Measurements from ENCODE around the gene PSORS1C1.
"Not testable (repeated sequence)": the region's sequence is repeated elsewhere in the genome, so short reads cannot be mapped to it uniquely, and the experiment has no call there.

PSORS1C1 gene

DNA sequence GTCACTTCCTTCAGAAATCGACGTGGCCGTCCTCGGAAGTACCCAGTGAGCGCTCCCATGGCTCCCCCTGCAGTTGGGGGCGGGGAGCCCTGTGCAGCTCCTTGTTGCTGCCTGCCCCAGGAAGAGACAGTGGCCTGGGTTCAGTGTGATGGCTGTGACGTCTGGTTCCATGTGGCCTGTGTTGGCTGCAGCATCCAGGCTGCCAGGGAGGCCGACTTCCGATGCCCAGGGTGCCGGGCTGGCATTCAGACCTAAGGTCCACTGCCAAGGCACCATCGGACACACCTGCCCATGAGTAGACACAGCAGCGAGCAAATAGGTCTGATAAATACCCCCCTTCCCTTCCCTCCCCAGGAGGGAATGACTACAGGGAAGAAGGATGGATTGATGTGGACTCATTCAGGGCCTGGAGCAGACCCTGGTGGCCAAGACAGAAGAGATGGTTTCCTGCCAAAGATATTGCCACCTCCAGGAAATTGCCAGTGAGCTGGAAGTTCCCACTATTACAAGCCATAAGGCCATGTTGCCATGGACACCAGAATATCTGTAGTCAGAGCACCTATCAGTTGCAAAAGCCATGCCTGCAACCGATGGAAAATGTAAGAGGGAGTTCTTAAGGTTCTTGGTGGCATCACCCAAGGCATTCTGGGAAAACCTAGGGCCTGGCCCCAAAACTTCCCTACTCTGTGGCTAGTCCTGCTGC is 48.0 kb downstream of the PSORS1C1 start:
- DNase-seq (ENCODE audit: low read depth, low spot score) = no peak
- ChIA-PET CTCF (interaction anchor here (1.4 kb wide), 1 partner anchor 21 kb away, joined by 3 read pairs; no protein-coding TSS in a partner anchor), POLR2A (no interaction called here)
- no peak overlapping the region for H3K4me3 ChIP-seq (ENCODE audit: low read depth, low read length)
- TF ChIP-seq, protein P1, sequence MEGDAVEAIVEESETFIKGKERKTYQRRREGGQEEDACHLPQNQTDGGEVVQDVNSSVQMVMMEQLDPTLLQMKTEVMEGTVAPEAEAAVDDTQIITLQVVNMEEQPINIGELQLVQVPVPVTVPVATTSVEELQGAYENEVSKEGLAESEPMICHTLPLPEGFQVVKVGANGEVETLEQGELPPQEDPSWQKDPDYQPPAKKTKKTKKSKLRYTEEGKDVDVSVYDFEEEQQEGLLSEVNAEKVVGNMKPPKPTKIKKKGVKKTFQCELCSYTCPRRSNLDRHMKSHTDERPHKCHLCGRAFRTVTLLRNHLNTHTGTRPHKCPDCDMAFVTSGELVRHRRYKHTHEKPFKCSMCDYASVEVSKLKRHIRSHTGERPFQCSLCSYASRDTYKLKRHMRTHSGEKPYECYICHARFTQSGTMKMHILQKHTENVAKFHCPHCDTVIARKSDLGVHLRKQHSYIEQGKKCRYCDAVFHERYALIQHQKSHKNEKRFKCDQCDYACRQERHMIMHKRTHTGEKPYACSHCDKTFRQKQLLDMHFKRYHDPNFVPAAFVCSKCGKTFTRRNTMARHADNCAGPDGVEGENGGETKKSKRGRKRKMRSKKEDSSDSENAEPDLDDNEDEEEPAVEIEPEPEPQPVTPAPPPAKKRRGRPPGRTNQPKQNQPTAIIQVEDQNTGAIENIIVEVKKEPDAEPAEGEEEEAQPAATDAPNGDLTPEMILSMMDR (IDR thresholded peaks at IDR 0.05; ENCODE audit: insufficient read depth, low read length, missing control alignments) = no peak

DNA sequence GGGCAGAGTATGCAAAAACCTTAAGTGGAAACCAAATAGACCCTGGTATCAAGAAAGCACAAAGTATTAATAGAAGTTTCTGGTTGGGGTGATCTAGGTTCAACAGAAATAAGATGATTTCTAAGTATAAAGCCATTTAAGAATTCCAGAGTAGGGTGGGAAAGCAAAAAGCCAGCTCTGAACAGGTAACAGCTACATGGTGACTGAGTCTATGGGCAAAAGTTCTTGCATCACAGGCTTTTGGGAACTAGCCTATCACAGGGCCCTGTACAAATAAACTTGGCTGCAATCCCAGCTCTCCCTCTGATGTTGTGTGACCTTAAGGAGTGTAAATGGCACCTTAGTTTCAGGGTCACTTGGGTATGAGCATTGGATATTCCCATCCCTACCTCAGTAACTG is 49.3 kb downstream of the PSORS1C1 start:
- H3K4me3 ChIP-seq (ENCODE audit: low read depth, low read length) = no peak overlapping the region
- TF ChIP-seq, protein P1 (IDR thresholded peaks at IDR 0.05; ENCODE audit: insufficient read depth, low read length, missing control alignments) = no peak
- no peak for DNase-seq (ENCODE audit: low read depth, low spot score)
- ChIA-PET POLR2A (no interaction called here), CTCF (interaction anchor here (1.4 to 1.5 kb wide), 2 partner anchors 22 to 24 kb away, joined by 3 to 5 read pairs; partner anchors contain the start of gene PSORS1C2)

DNA sequence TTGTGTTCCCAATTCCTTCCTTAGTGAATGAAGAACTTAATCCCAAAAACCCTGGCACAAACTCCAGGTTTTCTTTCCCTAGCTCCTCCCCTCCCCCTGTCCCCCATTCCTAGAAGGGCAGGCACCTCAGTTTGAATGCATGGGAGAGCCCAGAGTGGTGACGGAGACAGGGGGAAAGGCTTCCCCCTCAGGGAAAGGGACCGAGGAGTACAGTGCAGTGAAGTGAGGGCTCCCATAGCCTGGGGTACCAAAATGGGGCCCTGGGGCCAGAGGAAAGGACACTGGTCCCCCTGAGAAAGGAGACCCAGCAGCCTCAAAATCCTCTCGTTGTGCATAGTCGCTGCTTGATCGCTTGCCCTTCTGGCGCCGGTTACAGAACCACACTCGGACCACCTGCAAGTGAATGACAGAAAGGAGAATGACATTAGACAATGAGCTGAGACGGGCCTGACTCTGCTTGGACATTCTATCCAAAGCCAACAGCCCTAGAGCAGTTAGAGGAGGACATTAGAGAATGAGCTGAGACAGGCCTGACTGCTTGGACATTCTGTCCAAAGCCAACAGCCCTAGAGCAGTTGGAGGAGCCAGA is 50.0 kb downstream of the PSORS1C1 start:
- CTCF ChIA-PET = interaction anchor here (0.9 to 2.4 kb wide), 3 partner anchors 11 to 203 kb away, joined by 4 to 8 read pairs (median 5); partner anchors contain the start of gene PSORS1C2
- H3K4me3 ChIP-seq (ENCODE audit: low read depth, low read length); POLR2A ChIA-PET; DNase-seq (ENCODE audit: low read depth, low spot score): not testable (repeated sequence)

DNA sequence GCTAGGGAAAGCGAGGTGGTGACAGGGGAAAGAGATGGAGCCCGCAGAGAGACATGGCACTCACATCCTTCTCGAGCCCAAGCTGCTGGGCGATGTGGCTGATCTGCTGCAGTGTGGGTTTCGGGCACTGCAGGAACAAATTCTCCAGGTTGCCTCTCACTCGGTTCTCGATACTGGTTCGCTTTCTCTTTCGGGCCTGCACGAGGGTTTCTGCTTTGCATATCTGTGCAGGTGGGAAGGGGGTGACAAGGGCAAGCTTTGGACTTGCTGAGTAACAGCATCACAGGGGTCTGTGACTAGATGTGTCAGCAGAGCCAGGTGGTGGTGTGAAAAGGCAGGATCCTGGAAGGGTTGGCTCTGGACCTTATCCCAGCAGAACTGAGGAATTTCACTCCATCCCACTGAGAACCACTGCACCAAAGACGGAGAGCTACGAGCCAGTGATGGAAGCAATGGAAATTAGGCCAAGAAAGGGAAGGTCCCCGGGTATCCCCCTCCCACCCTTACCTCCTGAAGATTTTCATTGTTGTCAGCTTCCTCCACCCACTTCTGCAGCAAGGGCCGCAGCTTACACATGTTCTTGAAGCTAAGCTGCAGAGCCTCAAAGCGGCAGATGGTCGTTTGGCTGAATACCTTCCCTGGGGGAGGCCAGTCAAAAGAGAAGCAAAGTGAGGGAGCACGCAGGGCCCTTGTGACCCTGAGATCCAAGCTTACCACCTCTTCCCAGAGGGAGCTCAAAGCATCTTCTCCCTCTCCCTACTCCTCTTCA is 50.6 kb downstream of the PSORS1C1 start:
- H3K4me3 ChIP-seq (ENCODE audit: low read depth, low read length) = not testable (repeated sequence)

DNA sequence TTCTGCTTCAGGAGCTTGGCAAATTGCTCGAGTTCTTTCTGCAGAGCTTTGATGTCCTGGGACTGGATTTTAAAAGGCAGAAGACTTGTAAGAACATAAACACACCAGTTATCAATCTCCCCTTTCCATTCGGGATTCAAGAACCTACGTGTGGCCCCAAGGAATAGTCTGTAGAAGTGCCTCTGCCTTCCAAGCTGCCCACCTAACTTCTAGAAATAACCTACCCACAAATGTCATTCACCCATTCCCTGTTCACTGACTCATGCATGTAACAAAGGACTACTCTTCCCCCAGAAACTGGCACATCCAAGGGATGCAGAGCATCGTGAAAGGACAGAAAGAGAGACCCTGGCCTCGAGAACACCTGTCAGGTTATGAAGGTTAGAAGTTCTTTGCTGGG is 51.4 kb downstream of the PSORS1C1 start:
- TF ChIP-seq, protein P1 (IDR thresholded peaks at IDR 0.05; ENCODE audit: insufficient read depth, low read length, missing control alignments) = no peak
- DNase-seq (ENCODE audit: low read depth, low spot score) = no peak
- no peak overlapping the region for H3K4me3 ChIP-seq (ENCODE audit: low read depth, low read length)
- CTCF ChIA-PET = interaction anchor here (2.4 kb wide), 1 partner anchor 10 kb away, joined by 8 read pairs; no protein-coding TSS in a partner anchor
- POLR2A ChIA-PET = no interaction called here

More for the DNA sequence above, 50.6 kb downstream of the PSORS1C1 start:
- DNase-seq (ENCODE audit: low read depth, low spot score); POLR2A ChIA-PET: not testable (repeated sequence)
- CTCF ChIA-PET = interaction anchor here (0.9 to 2.4 kb wide), 3 partner anchors 11 to 202 kb away, joined by 4 to 8 read pairs (median 5); partner anchors contain the start of gene PSORS1C2

DNA sequence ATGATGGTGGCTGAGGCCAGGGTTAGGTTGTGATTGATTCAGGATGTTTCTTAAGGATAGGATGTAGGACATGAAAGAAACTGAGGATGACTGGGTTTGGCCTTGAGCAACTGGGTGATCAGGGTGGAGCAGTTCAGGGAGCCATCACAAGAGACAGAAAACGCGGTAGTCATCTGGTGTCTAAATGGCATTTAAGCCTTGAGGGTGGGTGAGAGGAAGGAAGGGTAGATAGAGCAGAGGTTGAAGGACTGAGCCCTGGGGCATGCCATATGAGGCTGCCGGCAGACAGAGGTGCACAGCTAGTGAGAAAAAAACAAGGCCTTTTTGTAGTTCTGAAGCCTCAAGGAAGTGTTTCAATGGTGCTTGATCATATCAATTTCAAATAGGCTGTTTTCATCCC is 54.0 kb downstream of the PSORS1C1 start:
- POLR2A ChIA-PET = no interaction called here
- H3K4me3 ChIP-seq (ENCODE audit: low read depth, low read length) = no peak overlapping the region
- CTCF ChIA-PET = interaction anchor here (1.2 to 1.6 kb wide), 2 partner anchors 10 to 28 kb away, joined by 3 to 7 read pairs; partner anchors contain the start of gene TCF19
- no peak for DNase-seq (ENCODE audit: low read depth, low spot score)
- TF ChIP-seq, protein P1 (IDR thresholded peaks at IDR 0.05; ENCODE audit: insufficient read depth, low read length, missing control alignments) = no peak

Measured in AG04449 (cell line).